Keratinocyte (primary cell): ENCODE data around the gene RPS27. TPM values are rescaled to one million over a fixed set of nuclear protein-coding genes. Genes with fewer than 3 reads are reported as not detected.
A peak's percentile ranks its signal among the peaks of the same experiment; 100 is the strongest.

Experiments
- DNase-seq: peaks from one replicate; pipeline ENCODE4 v3.0.0-alpha.2; 2011; ENCODE audit warnings: low read depth, missing footprints, low spot score
- FAIRE-seq: peaks from 2 replicates; lab custom pipeline; 2011; peaks lifted over from hg19 to GRCh38; lab: Jason Lieb, UNC
- H2AFZ ChIP-seq: 2 replicates; pipeline ENCODE4 v1.6.0; 2012; ENCODE audit warnings: low read length, control low read depth, inconsistent platforms; ENCODE audit not compliant: control insufficient read depth
- H3K27ac ChIP-seq: 2 replicates; pipeline ENCODE4 v1.5.1; 2011; ENCODE audit warnings: low read length; ENCODE audit not compliant: control insufficient read depth, insufficient read depth
- H3K27me3 ChIP-seq: 3 replicates; pipeline ENCODE4 v1.6.0; 2011; ENCODE audit warnings: low read length; ENCODE audit not compliant: control insufficient read depth, insufficient read depth; ENCODE audit errors: extremely low read depth
- H3K36me3 ChIP-seq, 2 experiments: 2 replicates in 1 of 2; 3 replicates in 1 of 2; pipeline ENCODE4 v1.5.1; 2011; ENCODE audit warnings: low read length in 2 of 2, mild to moderate bottlenecking in 1 of 2; ENCODE audit not compliant: control insufficient read depth in 2 of 2, insufficient read depth in 2 of 2; ENCODE audit errors: extremely low read depth in 1 of 2
- H3K4me1 ChIP-seq: 3 replicates; pipeline ENCODE4 v1.5.1; 2011; ENCODE audit warnings: low read length; ENCODE audit not compliant: control insufficient read depth, insufficient read depth; ENCODE audit errors: extremely low read depth
- H3K4me2 ChIP-seq: 3 replicates; pipeline ENCODE4 v1.6.0; 2011; ENCODE audit warnings: low read depth, low read length; ENCODE audit not compliant: control insufficient read depth, insufficient read depth; ENCODE audit errors: extremely low read depth
- H3K4me3 ChIP-seq, 3 experiments: fragments of 200-600 bp in 1 of 3; sonication (generic) in 1 of 3; 2 replicates in 2 of 3; 3 replicates in 1 of 3; pipeline ENCODE4 v1.5.1; 2011 to 2016; ENCODE audit warnings: low read length in 3 of 3, mild to moderate bottlenecking in 3 of 3, control low read depth in 2 of 3, inconsistent platforms in 1 of 3, low read depth in 1 of 3, mixed read lengths in 1 of 3, mixed run types in 1 of 3, moderate library complexity in 1 of 3; ENCODE audit not compliant: control insufficient read depth in 2 of 3, insufficient read depth in 2 of 3; ENCODE audit errors: extremely low read depth in 1 of 3
- H3K79me2 ChIP-seq: 2 replicates; pipeline ENCODE4 v1.6.0; 2012; ENCODE audit warnings: low read length; ENCODE audit not compliant: control insufficient read depth, insufficient read depth
- H3K9ac ChIP-seq: 3 replicates; pipeline ENCODE4 v1.6.0; 2011; ENCODE audit warnings: low read length; ENCODE audit not compliant: control insufficient read depth, insufficient read depth; ENCODE audit errors: extremely low read depth
- H3K9me1 ChIP-seq: 3 replicates; pipeline ENCODE4 v1.6.0; 2011; ENCODE audit warnings: low read length; ENCODE audit not compliant: control insufficient read depth, insufficient read depth; ENCODE audit errors: extremely low read depth
- H3K9me3 ChIP-seq: 2 replicates; pipeline ENCODE4 v1.5.1; 2012; ENCODE audit warnings: low read depth, low read length; ENCODE audit not compliant: control insufficient read depth
- H4K20me1 ChIP-seq: 3 replicates; pipeline ENCODE4 v1.6.0; 2011; ENCODE audit warnings: low read length; ENCODE audit not compliant: control insufficient read depth, insufficient read depth; ENCODE audit errors: extremely low read depth
- EZH2 ChIP-seq: IDR thresholded peaks from one replicate; pipeline ENCODE4 v1.6.1; 2012; ENCODE audit warnings: inconsistent platforms, mild to moderate bottlenecking, low read length, moderate library complexity
- dilution Hi-C: fragments of 300-500 bp; cut with MboI; formaldehyde crosslinking; loops from one replicate; pipeline ENCODE4 v1.7.0; 2020; ENCODE audit warnings: low sequenced_read_pairs; ENCODE audit not compliant: extremely low pct_ligation_motif_present
- polyA plus RNA-seq, 5 experiments: library from polyadenylated mRNA; depleted of rRNA in 3 of 5; stranded (reverse) in 3 of 5; stranded (forward) in 1 of 5; unstranded in 1 of 5; fragments of >200 nt; gene quantifications; 1 replicate in 1 of 5; 2 replicates in 3 of 5; 3 replicates in 1 of 5; pipeline versions ENCODE4 v1.2.1 to v1.2.3, GENCODE V29; 2011 to 2012; ENCODE audit warnings: missing spikeins in 2 of 5, low read depth in 1 of 5, low replicate concordance in 1 of 5
- TF ChIP-seq, protein P1 (sequence below), 3 experiments: IDR thresholded peaks in 1 of 3; conservative IDR thresholded peaks in 1 of 3; optimal IDR thresholded peaks in 1 of 3; 2 replicates in 2 of 3; 3 replicates in 1 of 3; pipeline versions ENCODE3 to v1.5.1; 2011; ENCODE audit warnings: low read length in 3 of 3, mild to moderate bottlenecking in 3 of 3, moderate library complexity in 2 of 3, control low read depth in 1 of 3, inconsistent platforms in 1 of 3; ENCODE audit not compliant: insufficient read depth in 2 of 3; ENCODE audit errors: extremely low read depth in 1 of 3

Gene RPS27
- polyA plus RNA-seq, 1 donor (not counting 4 experiments of a cell fraction or from before 2014, with no cell fraction given): 5,112 TPM

GRCh38 chr1:153961421-153961820 lies 29.1 kb upstream of the RPS27 start:
- Histone ChIP-seq H2AFZ (no peak overlapping the region), H3K9me3 (no peaks in the 10 kb centered on the region), H3K4me1 (peaks cover 46% of the 10 kb centered on the region), H3K4me2 (peak overlapping the region; percentile 94), H3K9me1 (no peaks in the 10 kb centered on the region), H3K4me3 (peak overlapping the region in 2 of 3 experiments; percentile 69 to 96), H3K27ac (peak overlapping the region; percentile 95), H3K27me3 (no peaks in the 10 kb centered on the region), H3K9ac (peak overlapping the region; percentile 89), H3K79me2 (peaks cover 42% of the 10 kb centered on the region), H4K20me1 (no peaks in the 10 kb centered on the region), H3K36me3 (peaks cover 3 to 22% of the 10 kb centered on the region in 2 experiments)
- TF ChIP-seq, protein P1, sequence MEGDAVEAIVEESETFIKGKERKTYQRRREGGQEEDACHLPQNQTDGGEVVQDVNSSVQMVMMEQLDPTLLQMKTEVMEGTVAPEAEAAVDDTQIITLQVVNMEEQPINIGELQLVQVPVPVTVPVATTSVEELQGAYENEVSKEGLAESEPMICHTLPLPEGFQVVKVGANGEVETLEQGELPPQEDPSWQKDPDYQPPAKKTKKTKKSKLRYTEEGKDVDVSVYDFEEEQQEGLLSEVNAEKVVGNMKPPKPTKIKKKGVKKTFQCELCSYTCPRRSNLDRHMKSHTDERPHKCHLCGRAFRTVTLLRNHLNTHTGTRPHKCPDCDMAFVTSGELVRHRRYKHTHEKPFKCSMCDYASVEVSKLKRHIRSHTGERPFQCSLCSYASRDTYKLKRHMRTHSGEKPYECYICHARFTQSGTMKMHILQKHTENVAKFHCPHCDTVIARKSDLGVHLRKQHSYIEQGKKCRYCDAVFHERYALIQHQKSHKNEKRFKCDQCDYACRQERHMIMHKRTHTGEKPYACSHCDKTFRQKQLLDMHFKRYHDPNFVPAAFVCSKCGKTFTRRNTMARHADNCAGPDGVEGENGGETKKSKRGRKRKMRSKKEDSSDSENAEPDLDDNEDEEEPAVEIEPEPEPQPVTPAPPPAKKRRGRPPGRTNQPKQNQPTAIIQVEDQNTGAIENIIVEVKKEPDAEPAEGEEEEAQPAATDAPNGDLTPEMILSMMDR (optimal IDR thresholded peaks at IDR 0.05 in 1 of 3, IDR thresholded peaks at IDR 0.05 in 1 of 3, conservative IDR thresholded peaks at IDR 0.05 in 1 of 3; ENCODE audit: extremely low read depth in 1 of 3, insufficient read depth in 2 of 3, low read length in 3 of 3): no peak
- dilution Hi-C loops: no loop called here
- DNase-seq (no peak), FAIRE-seq (no peak)

DNA sequence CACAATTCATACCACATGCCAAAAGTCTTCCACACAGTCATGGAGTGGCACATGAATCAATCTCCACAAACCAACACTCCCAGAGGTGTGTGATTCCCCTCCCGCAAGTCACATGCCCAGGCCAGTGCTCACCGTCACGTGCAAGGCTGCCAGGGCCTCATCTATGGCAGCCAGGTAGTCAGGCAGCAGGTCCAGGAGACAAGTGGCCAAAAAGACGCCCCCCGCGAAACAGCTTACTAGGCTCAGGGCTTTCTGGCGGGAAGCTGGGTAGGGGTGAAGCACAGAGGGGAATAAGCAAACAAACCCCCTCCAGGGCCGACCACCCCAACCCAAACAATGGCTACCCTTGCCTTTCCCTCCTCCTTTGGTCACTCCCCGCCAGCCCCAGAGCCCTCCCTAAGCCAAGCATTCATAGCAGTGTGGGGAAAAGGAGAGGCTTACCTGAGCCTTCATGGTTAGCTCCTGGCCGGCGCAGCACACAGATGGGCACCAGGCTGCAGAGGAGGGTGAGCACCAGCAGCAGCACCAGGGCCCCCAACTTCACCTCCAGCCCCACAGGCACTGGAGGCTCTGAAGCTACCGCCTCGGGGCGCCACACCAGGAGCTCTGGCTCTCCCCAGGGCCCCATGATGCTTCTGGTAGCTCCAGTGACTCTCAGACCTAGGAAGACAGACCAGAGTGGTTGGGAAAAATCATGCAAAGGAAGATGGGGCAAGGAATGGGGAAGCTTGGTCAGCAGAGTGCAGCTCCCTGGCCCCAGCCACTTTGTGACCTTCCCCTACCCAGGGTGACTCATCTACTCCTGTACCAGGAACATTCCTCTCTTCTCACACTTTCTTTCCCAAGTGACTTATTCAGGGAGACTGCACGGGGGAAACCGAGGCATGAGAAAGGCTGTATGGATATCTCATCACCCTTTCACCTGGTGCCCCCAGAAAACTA lies 28.2 kb upstream of the RPS27 start:
- no peak for FAIRE-seq

More for the DNA sequence above, 28.2 kb upstream of the RPS27 start:
- peaks cover 33% of the 10 kb centered on the region for H3K79me2 ChIP-seq
- H2AFZ ChIP-seq: no peak overlapping the region
- TF ChIP-seq EZH2: no peak
- TF ChIP-seq, protein P1 (optimal IDR thresholded peaks at IDR 0.05 in 1 of 3, IDR thresholded peaks at IDR 0.05 in 1 of 3, conservative IDR thresholded peaks at IDR 0.05 in 1 of 3; ENCODE audit: extremely low read depth in 1 of 3, insufficient read depth in 2 of 3, low read length in 3 of 3): no peak
- no peaks in the 10 kb centered on the region for H3K27me3 ChIP-seq
- H3K36me3 ChIP-seq: peaks cover 3 to 22% of the 10 kb centered on the region in 2 experiments
- H4K20me1 ChIP-seq: no peaks in the 10 kb centered on the region
- H3K4me1 ChIP-seq: peaks cover 43% of the 10 kb centered on the region
- peak overlapping the region; percentile 94 for H3K4me2 ChIP-seq
- H3K9ac ChIP-seq: peak overlapping the region; percentile 89
- H3K27ac ChIP-seq: peak overlapping the region; percentile 95
- dilution Hi-C loops: no loop called here
- H3K4me3 ChIP-seq: peak overlapping the region; percentile 64 to 96 (median 69)
- no peaks in the 10 kb centered on the region for H3K9me3 ChIP-seq
- H3K9me1 ChIP-seq: no peaks in the 10 kb centered on the region
- no peak for DNase-seq
